ENCODE measurements around the gene PRSS8. TPM values are rescaled to one million over a fixed set of nuclear protein-coding genes. Genes with fewer than 3 reads are reported as not detected.

The PRSS8 gene
- total and polyA plus RNA-seq, 2 donors (not counting 3 experiments of a cell fraction or from before 2014, with no cell fraction given) = 0.12 TPM; not detected in 1

GRCh38 chr16:31136287-31136662 is 748 bp upstream of the PRSS8 start:
- intact Hi-C loops (cut with micrococcal nuclease) (no loop called here), dilution Hi-C loops (cut with MboI; ENCODE audit: extremely low pct_ligation_motif_present, low sequenced_read_pairs) (no loop called here)
- Histone ChIP-seq H4K20me1 (replicated peaks; ENCODE audit: control insufficient read depth, extremely low read depth, insufficient read depth, low read length) (no peaks in the 10 kb centered on the region), H3K36me3 (ENCODE audit: control insufficient read depth in 2 of 2, extremely low read depth in 1 of 2, insufficient read depth in 2 of 2, low read length in 2 of 2) (no peaks in the 10 kb centered on the region), H3K9ac (replicated peaks; ENCODE audit: extremely low read depth, insufficient read depth, low read length) (no peak overlapping the region), H3K27ac (ENCODE audit: insufficient read depth, low read depth, low read length) (no peak overlapping the region), H3K9me3 (replicated peaks; ENCODE audit: control insufficient read depth, insufficient read depth, low read length) (no peaks in the 10 kb centered on the region), H3K79me2 (ENCODE audit: control insufficient read depth, insufficient read depth, low read length) (no peaks in the 10 kb centered on the region), H3K4me3 (replicated peaks in 1 of 3; ENCODE audit: insufficient read depth in 1 of 3, low read depth in 1 of 3, low read length in 3 of 3) (no peak overlapping the region), H3K4me2 (ENCODE audit: insufficient read depth, low read length) (no peak overlapping the region), H2AFZ (ENCODE audit: low read depth, low read length) (no peak overlapping the region), H3K4me1 (ENCODE audit: control insufficient read depth, extremely low read depth, insufficient read depth, low read length) (peaks cover 8% of the 10 kb centered on the region), H3K27me3 (ENCODE audit: control insufficient read depth in 2 of 2, insufficient read depth in 2 of 2, low read length in 2 of 2) (no peaks in the 10 kb centered on the region), H3K9me1 (replicated peaks; ENCODE audit: control insufficient read depth, extremely low read depth, insufficient read depth, low read length) (no peaks in the 10 kb centered on the region)
- no TSS peak for BruUV-seq (replicated peaks)
- DNase-seq (ENCODE audit: low read depth, low spot score) (no peak), FAIRE-seq (no peak)
- POLR2A ChIA-PET = interaction anchor here (1.2 kb wide), 1 partner anchor 19 kb away, joined by 6 read pairs; the partner anchor contains the start of gene KAT8
- TF ChIP-seq MYC (IDR thresholded peaks at IDR 0.05; ENCODE audit: low read depth, low read length) (no peak), POLR2AphosphoS5 (IDR thresholded peaks at IDR 0.05; ENCODE audit: insufficient read depth, low read depth, low read length) (no peak), GATA2 (IDR thresholded peaks at IDR 0.05; ENCODE audit: insufficient read depth, insufficient read length, low read depth, low read length) (no peak), EZH2 (IDR thresholded peaks at IDR 0.05; ENCODE audit: borderline replicate concordance, low read depth, low read length, severe bottlenecking) (no peak), JUN (IDR thresholded peaks at IDR 0.05; ENCODE audit: borderline replicate concordance, insufficient read depth, insufficient read length, low read depth) (no peak), POLR2A (IDR thresholded peaks at IDR 0.05; ENCODE audit: low read depth, low read length) (no peak), MAX (IDR thresholded peaks at IDR 0.05; ENCODE audit: insufficient read depth, insufficient read length) (no peak), FOS (IDR thresholded peaks at IDR 0.05; ENCODE audit: borderline replicate concordance, insufficient read depth, low read length) (no peak)
- TF ChIP-seq, protein P1, sequence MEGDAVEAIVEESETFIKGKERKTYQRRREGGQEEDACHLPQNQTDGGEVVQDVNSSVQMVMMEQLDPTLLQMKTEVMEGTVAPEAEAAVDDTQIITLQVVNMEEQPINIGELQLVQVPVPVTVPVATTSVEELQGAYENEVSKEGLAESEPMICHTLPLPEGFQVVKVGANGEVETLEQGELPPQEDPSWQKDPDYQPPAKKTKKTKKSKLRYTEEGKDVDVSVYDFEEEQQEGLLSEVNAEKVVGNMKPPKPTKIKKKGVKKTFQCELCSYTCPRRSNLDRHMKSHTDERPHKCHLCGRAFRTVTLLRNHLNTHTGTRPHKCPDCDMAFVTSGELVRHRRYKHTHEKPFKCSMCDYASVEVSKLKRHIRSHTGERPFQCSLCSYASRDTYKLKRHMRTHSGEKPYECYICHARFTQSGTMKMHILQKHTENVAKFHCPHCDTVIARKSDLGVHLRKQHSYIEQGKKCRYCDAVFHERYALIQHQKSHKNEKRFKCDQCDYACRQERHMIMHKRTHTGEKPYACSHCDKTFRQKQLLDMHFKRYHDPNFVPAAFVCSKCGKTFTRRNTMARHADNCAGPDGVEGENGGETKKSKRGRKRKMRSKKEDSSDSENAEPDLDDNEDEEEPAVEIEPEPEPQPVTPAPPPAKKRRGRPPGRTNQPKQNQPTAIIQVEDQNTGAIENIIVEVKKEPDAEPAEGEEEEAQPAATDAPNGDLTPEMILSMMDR (IDR thresholded peaks at IDR 0.05; ENCODE audit: extremely low read depth in 1 of 2, insufficient read depth in 1 of 2, low read depth in 1 of 2, low read length in 2 of 2) = no peak
- CTCF ChIA-PET = interaction anchor here (0.7 to 2.2 kb wide), 3 partner anchors 15 to 19 kb away, joined by 4 to 7 read pairs (median 5); partner anchors contain the start of gene KAT8

All from endothelial cell of umbilical vein (primary cell).